GM21825 (cell line): ENCODE measurements around the gene IRX2.

Experiments
- ATAC-seq: cut with Tn5 transposase; IDR thresholded peaks from one replicate; pipeline ENCODE4 v1.9.1; 2021; ENCODE audit warnings: mild to moderate bottlenecking, moderate library complexity; ENCODE audit not compliant: unreplicated experiment

The IRX2 gene

GRCh38 chr5:2699231-2699630 is 52.2 kb downstream of the IRX2 start:
- ATAC-seq, result no peak

- ATAC-seq, result no peak
Observed at GRCh38 chr5:2698581-2698980, 52.9 kb downstream of the IRX2 start.

- no peak for ATAC-seq
Observed at GRCh38 chr5:2697446-2698200, 53.9 kb downstream of the IRX2 start.

GRCh38 chr5:2697041-2697440 is 54.4 kb downstream of the IRX2 start:
- ATAC-seq, result no peak
